WTC11 (cell line): ENCODE measurements around the gene CLN6. TPM values are rescaled to one million over a fixed set of nuclear protein-coding genes. Genes with fewer than 3 reads are reported as not detected.

Experiments
- ATAC-seq: fragments of 200-7000 bp; cut with Tn5 transposase; 2 replicates; pipeline ENCODE4 v1.10.0; 2021; ENCODE audit warnings: mild to moderate bottlenecking, moderate library complexity
- CTCF ChIA-PET: fragments of 300-600 bp; sonication (Branson Sonifier 250); formaldehyde crosslinking; loops from one replicate; lab custom pipeline; 2021; ENCODE audit warnings: antibody characterized with exemption; lab: Charles Lee
- POLR2A ChIA-PET: fragments of 350-600 bp; sonication (Branson Sonifier 250); formaldehyde crosslinking; loops from one replicate; lab custom pipeline; 2021; ENCODE audit warnings: antibody characterized with exemption; lab: Charles Lee
- DNase-seq: peaks from one replicate; pipeline ENCODE4 v3.0.0; 2021; ENCODE audit warnings: low spot score
- H3K27ac Mint-ChIP-seq: 2 replicates; pipeline ENCODE4 v1.8.0; 2021; ENCODE audit warnings: mixed read lengths
- H3K27me3 Mint-ChIP-seq: 2 replicates; pipeline ENCODE4 v1.8.0; 2021; ENCODE audit warnings: low read depth, mild to moderate bottlenecking, moderate library complexity, mixed read lengths
- H3K36me3 Mint-ChIP-seq: 2 replicates; pipeline ENCODE4 v1.8.0; 2021; ENCODE audit warnings: mixed read lengths
- H3K4me1 Mint-ChIP-seq: 2 replicates; pipeline ENCODE4 v1.8.0; 2022; ENCODE audit warnings: mixed read lengths
- H3K4me3 Mint-ChIP-seq: 2 replicates; pipeline ENCODE4 v1.8.0; 2021; ENCODE audit warnings: mild to moderate bottlenecking, moderate library complexity, mixed read lengths
- H3K9me3 Mint-ChIP-seq: 2 replicates; pipeline ENCODE4 v1.8.0; 2021; ENCODE audit warnings: mixed read lengths
- AFF4 ChIP-seq: sonication (generic); formaldehyde crosslinking; IDR thresholded peaks from 2 replicates; pipeline ENCODE4 v1.8.1; 2023; ENCODE audit warnings: mild to moderate bottlenecking, missing genetic modification reagents, borderline replicate concordance
- ARID4B ChIP-seq: sonication (generic); formaldehyde crosslinking; IDR thresholded peaks from 2 replicates; pipeline ENCODE4 v1.8.0; 2023; ENCODE audit warnings: missing genetic modification reagents, mild to moderate bottlenecking, borderline replicate concordance
- ATF1 ChIP-seq: sonication (generic); formaldehyde crosslinking; IDR thresholded peaks from 2 replicates; pipeline ENCODE4 v1.8.1; 2023; ENCODE audit warnings: mild to moderate bottlenecking, moderate library complexity, missing genetic modification reagents
- CDX4 ChIP-seq: fragments of 250-450 bp; sonication (Bioruptor Pico); IDR thresholded peaks from 2 replicates; pipeline ENCODE4 v1.9.0; 2021; ENCODE audit warnings: moderate library complexity, mild to moderate bottlenecking, inconsistent platforms, borderline replicate concordance
- CREB1 ChIP-seq: sonication (generic); formaldehyde crosslinking; IDR thresholded peaks from 2 replicates; pipeline ENCODE4 v1.8.0; 2023; ENCODE audit warnings: mild to moderate bottlenecking, missing genetic modification reagents
- CREM ChIP-seq: sonication (generic); formaldehyde crosslinking; IDR thresholded peaks from 2 replicates; pipeline ENCODE4 v1.8.1; 2022; ENCODE audit warnings: mild to moderate bottlenecking, missing genetic modification reagents, moderate library complexity
- CTCF ChIP-seq: fragments of 200-600 bp; IDR thresholded peaks from 2 replicates; pipeline ENCODE4 v1.8.0; 2022; ENCODE audit warnings: antibody characterized with exemption
- E2F5 ChIP-seq: sonication (generic); formaldehyde crosslinking; IDR thresholded peaks from 2 replicates; pipeline ENCODE4 v1.8.1; 2022; ENCODE audit warnings: mild to moderate bottlenecking, moderate library complexity, missing genetic modification reagents
- FOXP1 ChIP-seq: sonication (generic); formaldehyde crosslinking; IDR thresholded peaks from 2 replicates; pipeline ENCODE4 v1.8.0; 2022; ENCODE audit warnings: missing genetic modification reagents, mild to moderate bottlenecking, moderate library complexity, borderline replicate concordance
- GABPB1 ChIP-seq: sonication (generic); formaldehyde crosslinking; IDR thresholded peaks from 2 replicates; pipeline ENCODE4 v1.8.1; 2023; ENCODE audit warnings: mild to moderate bottlenecking, missing genetic modification reagents
- GTF2I ChIP-seq: fragments of 250-450 bp; sonication (Bioruptor Pico); conservative IDR thresholded peaks from 2 replicates; pipeline ENCODE4 v1.4.0; 2021; ENCODE audit warnings: mild to moderate bottlenecking
- IRF2 ChIP-seq: sonication (generic); formaldehyde crosslinking; IDR thresholded peaks from 2 replicates; pipeline ENCODE4 v1.8.0; 2022; ENCODE audit warnings: low read depth, missing genetic modification reagents, borderline replicate concordance
- MYBL2 ChIP-seq: sonication (generic); formaldehyde crosslinking; IDR thresholded peaks from 2 replicates; pipeline ENCODE4 v1.8.1; 2023; ENCODE audit warnings: mild to moderate bottlenecking, moderate library complexity, missing genetic modification reagents
- NR1H2 ChIP-seq: sonication (generic); formaldehyde crosslinking; IDR thresholded peaks from 2 replicates; pipeline ENCODE4 v1.9.0; 2021; ENCODE audit warnings: mild to moderate bottlenecking, moderate library complexity, missing genetic modification reagents
- RORB ChIP-seq: fragments of 250-450 bp; sonication (Bioruptor Pico); IDR thresholded peaks from 2 replicates; pipeline ENCODE4 v1.9.0; 2021; ENCODE audit warnings: mild to moderate bottlenecking
- TCF7 ChIP-seq: sonication (generic); formaldehyde crosslinking; IDR thresholded peaks from 2 replicates; pipeline ENCODE4 v1.8.0; 2022; ENCODE audit warnings: mild to moderate bottlenecking, low read depth, missing genetic modification reagents, moderate library complexity
- ZNF317 ChIP-seq: sonication (generic); formaldehyde crosslinking; IDR thresholded peaks from 2 replicates; pipeline ENCODE4 v1.8.1; 2023; ENCODE audit warnings: low read depth, mild to moderate bottlenecking, moderate library complexity, missing genetic modification reagents, borderline replicate concordance
- ZNF396 ChIP-seq: fragments of 250-450 bp; sonication (Bioruptor Pico); IDR thresholded peaks from 2 replicates; pipeline ENCODE4 v1.8.0; 2021; ENCODE audit warnings: mild to moderate bottlenecking, moderate library complexity, borderline replicate concordance
- total RNA-seq: library from RNA; stranded (reverse); gene quantifications from 3 replicates; pipeline ENCODE4 v1.2.3, GENCODE V29; 2021

Gene CLN6
- total RNA-seq, 1 experiment from 2014 or later = 50.2 TPM

GRCh38 chr15:68277131-68277602 lies 47.6 kb upstream of the CLN6 start:
- Mint-ChIP-seq H3K36me3 (no peaks in the 10 kb centered on the region), H3K9me3 (no peaks in the 10 kb centered on the region), H3K27ac (peak overlapping the region; percentile 99), H3K4me3 (peak overlapping the region; percentile 98), H3K4me1 (peaks cover 50% of the 10 kb centered on the region), H3K27me3 (no peaks in the 10 kb centered on the region)
- peak; percentile 46 for ATAC-seq
- peak; percentile 59 for DNase-seq
- POLR2A ChIA-PET = interaction anchor here (0.6 to 2.5 kb wide), 6 partner anchors 13 to 49 kb away, joined by 3 to 22 read pairs (median 6); no protein-coding TSS in a partner anchor
- CTCF ChIA-PET = interaction anchor here (0.9 to 3.9 kb wide), 13 partner anchors 12 to 755 kb away, joined by 3 to 27 read pairs (median 4); no protein-coding TSS in a partner anchor
- TF ChIP-seq FOXP1 (CRISPR knock-in tag) (no peak), E2F5 (no peak), NR1H2 (CRISPR knock-in tag) (peak; percentile 4; the same call in 1 of the 2 replicates), CREM (no peak; the same call in 1 of the 2 replicates)

- H3K4me1 Mint-ChIP-seq = peaks cover 50% of the 10 kb centered on the region
- TF ChIP-seq MYBL2 (CRISPR knock-in tag) = no peak
- TF ChIP-seq GABPB1 (CRISPR knock-in tag) = no peak
- TF ChIP-seq FOXP1 (CRISPR knock-in tag) = no peak
- no peak for TF ChIP-seq E2F5
- TF ChIP-seq ZNF317 = no peak
- TF ChIP-seq ARID4B = no peak
- TF ChIP-seq CDX4 = no peak
- no peak for TF ChIP-seq CTCF
- peak overlapping the region; percentile 99 for H3K27ac Mint-ChIP-seq
- CTCF ChIA-PET = interaction anchor here (0.8 to 3.9 kb wide), 8 partner anchors 14 to 262 kb away, joined by 3 to 27 read pairs (median 4); no protein-coding TSS in a partner anchor
- no peaks in the 10 kb centered on the region for H3K27me3 Mint-ChIP-seq
- H3K4me3 Mint-ChIP-seq = peak overlapping the region; percentile 98
- no peaks in the 10 kb centered on the region for H3K9me3 Mint-ChIP-seq
- H3K36me3 Mint-ChIP-seq = no peaks in the 10 kb centered on the region
- POLR2A ChIA-PET = interaction anchor here (1.5 to 2.5 kb wide), 4 partner anchors 20 to 49 kb away, joined by 4 to 22 read pairs (median 11); no protein-coding TSS in a partner anchor
- ATAC-seq = no peak
- no peak for DNase-seq
Measured at GRCh38 chr15:68276668-68277067, 47.1 kb upstream of the CLN6 start.

GRCh38 chr15:68275165-68275746 lies 45.7 kb upstream of the CLN6 start:
- peaks cover 45% of the 10 kb centered on the region for H3K4me1 Mint-ChIP-seq
- no peaks in the 10 kb centered on the region for H3K9me3 Mint-ChIP-seq
- H3K4me3 Mint-ChIP-seq = no peak overlapping the region; the same call in 1 of the 2 replicates
- ATAC-seq (no peak), DNase-seq (no peak)
- no peak overlapping the region for H3K27ac Mint-ChIP-seq
- CTCF ChIA-PET = interaction anchor here (1.0 to 3.9 kb wide), 2 partner anchors 32 to 41 kb away, joined by 3 to 27 read pairs; no protein-coding TSS in a partner anchor
- no peaks in the 10 kb centered on the region for H3K36me3 Mint-ChIP-seq
- POLR2A ChIA-PET = interaction anchor here (0.7 kb wide), 1 partner anchor 123 kb away, joined by 3 read pairs; no protein-coding TSS in a partner anchor
- H3K27me3 Mint-ChIP-seq = no peaks in the 10 kb centered on the region
- TF ChIP-seq NR1H2 (CRISPR knock-in tag) = no peak
- TF ChIP-seq TCF7 (CRISPR knock-in tag) = no peak
- no peak for TF ChIP-seq AFF4
- TF ChIP-seq RORB = no peak
- TF ChIP-seq IRF2 = no peak
- TF ChIP-seq ZNF396 = no peak
- no peak for TF ChIP-seq CREB1 (CRISPR knock-in tag)
- TF ChIP-seq ATF1 (CRISPR knock-in tag) = no peak
- TF ChIP-seq GTF2I = no peak
